ENCODE results near the gene NUCKS1. TPM values are rescaled to one million over a fixed set of nuclear protein-coding genes. Genes with fewer than 3 reads are reported as not detected.

Gene NUCKS1
- total RNA-seq, 2 experiments from 2014 or later = 152 to 287 TPM

DNA sequence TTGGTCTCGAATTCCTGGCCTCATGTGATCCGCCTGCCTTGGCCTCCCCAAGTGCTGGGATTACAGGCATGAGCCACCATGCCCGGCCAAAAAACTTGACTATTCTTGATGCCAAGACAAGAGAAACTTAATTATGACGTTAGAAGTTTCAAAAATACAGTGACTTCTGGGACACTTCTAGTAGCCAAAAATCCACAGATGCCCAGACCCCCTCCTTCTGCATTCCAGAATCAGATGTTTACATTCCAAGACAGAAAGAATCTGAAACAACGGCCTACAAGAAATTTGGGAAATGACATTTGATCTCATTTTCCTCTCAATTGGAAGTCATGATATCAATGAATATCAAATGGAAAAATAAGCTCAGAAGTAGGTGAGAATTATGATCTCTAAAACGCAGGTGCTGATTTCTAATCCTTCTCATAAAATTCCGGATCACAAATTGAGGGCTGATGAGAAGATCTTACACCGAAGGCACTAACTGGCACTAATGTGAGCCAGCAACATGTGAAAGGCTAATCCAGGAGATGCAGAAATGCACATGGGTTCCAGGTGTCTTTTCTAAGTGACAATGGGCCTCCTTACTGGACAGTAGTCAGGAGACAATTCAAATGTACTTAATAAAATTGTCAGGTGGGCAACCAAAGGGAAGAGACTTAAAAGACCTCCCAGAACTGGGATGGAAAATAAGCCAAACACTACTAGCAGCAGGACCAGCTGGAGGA lies 19.8 kb upstream of the NUCKS1 start:
- H4K20me1 ChIP-seq (ENCODE audit: insufficient read depth, low read length) = no peaks in the 10 kb centered on the region
- no peak overlapping the region for H3K4me2 ChIP-seq (ENCODE audit: low read length)
- peaks cover 14% of the 10 kb centered on the region for H3K4me1 ChIP-seq (ENCODE audit: insufficient read depth, low read length, poor library complexity, severe bottlenecking)
- intact Hi-C loops (cut with micrococcal nuclease; ENCODE audit: unreplicated experiment) = no loop called here
- H3K9me3 ChIP-seq (ENCODE audit: low read length) = no peaks in the 10 kb centered on the region
- DNase-seq (ENCODE audit: low spot score) = no peak
- ChIA-PET POLR2A (interaction anchor here (0.6 kb wide), 1 partner anchor 12 kb away, joined by 4 read pairs; no protein-coding TSS in a partner anchor), CTCF (ENCODE audit: unreplicated experiment) (interaction anchor here (0.5 kb wide), 1 partner anchor 1255 kb away, joined by 4 read pairs; no protein-coding TSS in a partner anchor)
- H3K79me2 ChIP-seq (ENCODE audit: insufficient read depth, low read depth, low read length) = no peaks in the 10 kb centered on the region
- no peak overlapping the region for H2AFZ ChIP-seq (ENCODE audit: low read length)
- no TSS peak for BruUV-seq (replicated peaks)
- H3K27ac ChIP-seq (ENCODE audit: low read depth, low read length, poor library complexity, severe bottlenecking) = no peak overlapping the region
- no peaks in the 10 kb centered on the region for H3K9me2 ChIP-seq (ENCODE audit: insufficient read depth, low read length)
- no peaks in the 10 kb centered on the region for H3K36me3 ChIP-seq (ENCODE audit: insufficient read depth, low read length)
- H3K4me3 ChIP-seq (ENCODE audit: low read depth, low read length, poor library complexity, severe bottlenecking) = no peak overlapping the region
- TF ChIP-seq, protein P1, sequence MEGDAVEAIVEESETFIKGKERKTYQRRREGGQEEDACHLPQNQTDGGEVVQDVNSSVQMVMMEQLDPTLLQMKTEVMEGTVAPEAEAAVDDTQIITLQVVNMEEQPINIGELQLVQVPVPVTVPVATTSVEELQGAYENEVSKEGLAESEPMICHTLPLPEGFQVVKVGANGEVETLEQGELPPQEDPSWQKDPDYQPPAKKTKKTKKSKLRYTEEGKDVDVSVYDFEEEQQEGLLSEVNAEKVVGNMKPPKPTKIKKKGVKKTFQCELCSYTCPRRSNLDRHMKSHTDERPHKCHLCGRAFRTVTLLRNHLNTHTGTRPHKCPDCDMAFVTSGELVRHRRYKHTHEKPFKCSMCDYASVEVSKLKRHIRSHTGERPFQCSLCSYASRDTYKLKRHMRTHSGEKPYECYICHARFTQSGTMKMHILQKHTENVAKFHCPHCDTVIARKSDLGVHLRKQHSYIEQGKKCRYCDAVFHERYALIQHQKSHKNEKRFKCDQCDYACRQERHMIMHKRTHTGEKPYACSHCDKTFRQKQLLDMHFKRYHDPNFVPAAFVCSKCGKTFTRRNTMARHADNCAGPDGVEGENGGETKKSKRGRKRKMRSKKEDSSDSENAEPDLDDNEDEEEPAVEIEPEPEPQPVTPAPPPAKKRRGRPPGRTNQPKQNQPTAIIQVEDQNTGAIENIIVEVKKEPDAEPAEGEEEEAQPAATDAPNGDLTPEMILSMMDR (conservative IDR thresholded peaks at IDR 0.05; ENCODE audit: low read length) = no peak
- no peak for TF ChIP-seq EZH2phosphoT487 (IDR thresholded peaks at IDR 0.05; ENCODE audit: borderline replicate concordance, low read depth, low read length)

DNA sequence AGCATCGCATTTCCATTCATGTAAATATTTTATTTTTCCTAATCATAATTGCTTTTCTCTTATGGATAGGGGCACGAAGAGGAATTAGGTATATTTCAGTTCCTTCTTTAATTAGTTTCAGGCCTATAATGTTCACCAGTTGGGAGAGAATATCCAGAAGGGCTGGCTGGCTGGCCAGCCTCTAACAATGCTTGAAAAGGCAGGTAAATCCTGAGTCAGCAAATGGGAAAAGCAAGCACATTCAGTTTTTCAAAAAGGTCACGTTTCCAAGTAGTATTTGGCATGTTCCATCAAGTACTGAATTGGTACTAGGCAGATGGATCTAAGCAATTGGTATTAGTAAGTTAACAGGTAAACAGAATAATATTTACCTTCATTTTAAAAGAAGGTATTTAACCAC lies 17.3 kb upstream of the NUCKS1 start:
- CTCF ChIA-PET (ENCODE audit: unreplicated experiment) = no interaction called here
- Histone ChIP-seq H3K4me2 (ENCODE audit: low read length) (no peak overlapping the region), H3K9me3 (ENCODE audit: low read length) (no peaks in the 10 kb centered on the region), H3K27ac (ENCODE audit: low read depth, low read length, poor library complexity, severe bottlenecking) (no peak overlapping the region), H3K4me1 (ENCODE audit: insufficient read depth, low read length, poor library complexity, severe bottlenecking) (no peaks in the 10 kb centered on the region), H2AFZ (ENCODE audit: low read length) (no peak overlapping the region), H3K4me3 (ENCODE audit: low read depth, low read length, poor library complexity, severe bottlenecking) (no peak overlapping the region), H4K20me1 (ENCODE audit: insufficient read depth, low read length) (no peaks in the 10 kb centered on the region), H3K79me2 (ENCODE audit: insufficient read depth, low read depth, low read length) (no peaks in the 10 kb centered on the region), H3K9me2 (ENCODE audit: insufficient read depth, low read length) (no peaks in the 10 kb centered on the region), H3K36me3 (ENCODE audit: insufficient read depth, low read length) (no peaks in the 10 kb centered on the region)
- intact Hi-C loops (cut with micrococcal nuclease; ENCODE audit: unreplicated experiment) = no loop called here
- DNase-seq (ENCODE audit: low spot score) = no peak
- no peak for TF ChIP-seq EZH2phosphoT487 (IDR thresholded peaks at IDR 0.05; ENCODE audit: borderline replicate concordance, low read depth, low read length)
- TF ChIP-seq, protein P1 (conservative IDR thresholded peaks at IDR 0.05; ENCODE audit: low read length) = no peak
- no TSS peak for BruUV-seq (replicated peaks)
- POLR2A ChIA-PET = no interaction called here

DNA sequence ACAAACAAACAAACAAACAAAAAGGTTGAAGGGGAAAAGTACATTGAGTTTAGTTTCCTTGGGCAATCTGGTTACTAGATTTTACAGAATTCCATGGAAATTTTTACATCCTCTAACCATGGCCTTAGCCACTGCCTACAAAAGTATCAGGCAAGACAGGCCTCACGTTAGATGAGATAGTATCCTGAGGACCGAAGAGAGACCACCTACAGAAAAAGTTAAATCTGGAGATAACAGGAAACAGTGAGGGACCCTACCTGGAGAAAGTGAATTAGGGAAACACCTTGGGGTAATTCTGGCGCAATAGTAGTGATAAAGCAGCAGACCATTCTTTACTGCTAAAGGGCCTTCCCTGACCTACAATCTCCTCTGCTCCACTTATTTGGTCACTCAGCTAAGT lies 16.6 kb upstream of the NUCKS1 start:
- no peaks in the 10 kb centered on the region for H3K79me2 ChIP-seq (ENCODE audit: insufficient read depth, low read depth, low read length)
- H3K9me2 ChIP-seq (ENCODE audit: insufficient read depth, low read length) = no peaks in the 10 kb centered on the region
- H3K4me1 ChIP-seq (ENCODE audit: insufficient read depth, low read length, poor library complexity, severe bottlenecking) = no peaks in the 10 kb centered on the region
- no TSS peak for BruUV-seq (replicated peaks)
- ChIA-PET POLR2A (interaction anchor here (1.5 kb wide), 1 partner anchor 9 kb away, joined by 9 read pairs; no protein-coding TSS in a partner anchor), CTCF (ENCODE audit: unreplicated experiment) (no interaction called here)
- no peak for DNase-seq (ENCODE audit: low spot score)
- H2AFZ ChIP-seq (ENCODE audit: low read length) = no peak overlapping the region
- H3K4me2 ChIP-seq (ENCODE audit: low read length) = no peak overlapping the region
- intact Hi-C loops (cut with micrococcal nuclease; ENCODE audit: unreplicated experiment) = no loop called here
- no peak overlapping the region for H3K27ac ChIP-seq (ENCODE audit: low read depth, low read length, poor library complexity, severe bottlenecking)
- H3K4me3 ChIP-seq (ENCODE audit: low read depth, low read length, poor library complexity, severe bottlenecking) = no peak overlapping the region
- H3K36me3 ChIP-seq (ENCODE audit: insufficient read depth, low read length) = no peaks in the 10 kb centered on the region
- TF ChIP-seq EZH2phosphoT487 (IDR thresholded peaks at IDR 0.05; ENCODE audit: borderline replicate concordance, low read depth, low read length) = no peak
- TF ChIP-seq, protein P1 (conservative IDR thresholded peaks at IDR 0.05; ENCODE audit: low read length) = no peak
- H4K20me1 ChIP-seq (ENCODE audit: insufficient read depth, low read length) = no peaks in the 10 kb centered on the region
- H3K9me3 ChIP-seq (ENCODE audit: low read length) = no peaks in the 10 kb centered on the region
